Hepatocyte (in vitro differentiated cells): ENCODE data around the gene KRT78. TPM values are rescaled to one million over a fixed set of nuclear protein-coding genes. Genes with fewer than 3 reads are reported as not detected.

Source experiments
- DNase-seq: peaks from one replicate; pipeline ENCODE4 v3.0.0-alpha.2; 2016; ENCODE audit warnings: low spot score
- H2AFZ ChIP-seq: fragments of 200-600 bp; sonication (generic); 2 replicates; pipeline ENCODE4 v1.6.0; 2016; ENCODE audit warnings: antibody characterized with exemption, mild to moderate bottlenecking
- H3K27ac ChIP-seq: fragments of 200-600 bp; sonication (generic); 2 replicates; pipeline ENCODE4 v1.5.1; 2016; ENCODE audit warnings: mild to moderate bottlenecking
- H3K27me3 ChIP-seq: fragments of 200-600 bp; sonication (generic); 2 replicates; pipeline ENCODE4 v1.6.1; 2016
- H3K36me3 ChIP-seq: fragments of 200-600 bp; sonication (generic); replicated peaks from 2 replicates; pipeline ENCODE4 v1.5.1; 2016; ENCODE audit warnings: low read depth; ENCODE audit not compliant: insufficient read depth
- H3K4me1 ChIP-seq: fragments of 200-600 bp; sonication (generic); 2 replicates; pipeline ENCODE4 v1.5.1; 2016; ENCODE audit warnings: mild to moderate bottlenecking, moderate library complexity; ENCODE audit not compliant: insufficient read depth
- H3K4me2 ChIP-seq: fragments of 200-600 bp; sonication (generic); 2 replicates; pipeline ENCODE4 v1.6.0; 2016
- H3K4me3 ChIP-seq: fragments of 200-600 bp; sonication (generic); 2 replicates; pipeline ENCODE4 v1.5.1; 2016; ENCODE audit warnings: mild to moderate bottlenecking
- H3K79me2 ChIP-seq: fragments of 200-600 bp; sonication (generic); 2 replicates; pipeline ENCODE4 v1.6.0; 2017; ENCODE audit warnings: mild to moderate bottlenecking
- H3K9me2 ChIP-seq: fragments of 200-600 bp; sonication (generic); replicated peaks from 2 replicates; pipeline ENCODE4 v1.6.0; 2017; ENCODE audit warnings: mild to moderate bottlenecking; ENCODE audit not compliant: insufficient read depth
- H3K9me3 ChIP-seq: fragments of 200-600 bp; sonication (generic); 2 replicates; pipeline ENCODE4 v1.5.1; 2016; ENCODE audit warnings: low read depth, mild to moderate bottlenecking
- H4K20me1 ChIP-seq: fragments of 200-600 bp; sonication (generic); 2 replicates; pipeline ENCODE4 v1.6.0; 2016; ENCODE audit warnings: mild to moderate bottlenecking; ENCODE audit not compliant: insufficient read depth, poor library complexity, severe bottlenecking
- CTCF ChIP-seq: fragments of 200-600 bp; sonication (generic); IDR thresholded peaks from 2 replicates; pipeline ENCODE4 v1.5.1; 2016; ENCODE audit warnings: antibody characterized with exemption, mild to moderate bottlenecking; ENCODE audit not compliant: poor library complexity
- EZH2 ChIP-seq: fragments of 200-600 bp; sonication (generic); IDR thresholded peaks from 2 replicates; pipeline ENCODE4 v1.6.1; 2016; ENCODE audit warnings: antibody characterized with exemption, mild to moderate bottlenecking, borderline replicate concordance
- EZH2phosphoT487 ChIP-seq: fragments of 200-600 bp; sonication (generic); IDR thresholded peaks from one replicate; pipeline ENCODE4 v1.6.1; 2018; ENCODE audit warnings: antibody characterized with exemption, mild to moderate bottlenecking, low read depth, moderate library complexity; ENCODE audit not compliant: unreplicated experiment, severe bottlenecking
- WGBS: methylation state at CpG from one replicate; pipeline ENCODE4 v1.1.6; 2016; ENCODE audit warnings: low lambda C conversion rate; ENCODE audit errors: missing lambda C conversion rate; 5-methylcytosine and 5-hydroxymethylcytosine counted together
- polyA plus RNA-seq: library from polyadenylated mRNA; unstranded; fragments of >200 nt; fragmentation: Nextera tagmentation; extraction: Ambion mirVana; gene quantifications from 2 replicates; pipeline ENCODE4 v1.2.1, GENCODE V29; 2016
- total RNA-seq: library from RNA; depleted of rRNA; stranded (reverse); fragments of >200 nt; gene quantifications from 2 replicates; pipeline ENCODE4 v1.2.3, GENCODE V29; 2014

KRT78 gene
- total and polyA plus RNA-seq, 2 experiments from 2014 or later = not detected

GRCh38 chr12:52823761-52824450 lies 24.9 kb downstream of the KRT78 start:
- Histone ChIP-seq H3K4me3 (no peak overlapping the region), H3K4me1 (no peaks in the 10 kb centered on the region), H3K27me3 (peaks cover 6% of the 10 kb centered on the region), H3K4me2 (no peak overlapping the region), H4K20me1 (no peaks in the 10 kb centered on the region), H3K79me2 (no peaks in the 10 kb centered on the region), H3K9me3 (no peaks in the 10 kb centered on the region), H3K9me2 (no peaks in the 10 kb centered on the region), H2AFZ (no peak overlapping the region), H3K27ac (no peak overlapping the region), H3K36me3 (no peaks in the 10 kb centered on the region)
- TF ChIP-seq CTCF = no peak
- no peak for TF ChIP-seq EZH2phosphoT487
- TF ChIP-seq EZH2 = no peak
- no peak for DNase-seq
- WGBS = 86% methylated on average over 15 of the region's 15 CpGs

GRCh38 chr12:52822771-52823510 lies 25.9 kb downstream of the KRT78 start:
- Histone ChIP-seq H3K4me1 (peaks cover 8% of the 10 kb centered on the region), H3K4me3 (no peak overlapping the region), H3K27ac (no peak overlapping the region), H3K79me2 (no peaks in the 10 kb centered on the region), H3K36me3 (no peaks in the 10 kb centered on the region), H3K27me3 (peaks cover 6% of the 10 kb centered on the region), H2AFZ (no peak overlapping the region), H4K20me1 (no peaks in the 10 kb centered on the region), H3K4me2 (no peak overlapping the region), H3K9me3 (no peaks in the 10 kb centered on the region), H3K9me2 (no peaks in the 10 kb centered on the region)
- 87% methylated on average over 16 of the region's 16 CpGs for WGBS
- no peak for TF ChIP-seq EZH2
- no peak for TF ChIP-seq EZH2phosphoT487
- TF ChIP-seq CTCF = no peak
- no peak for DNase-seq

GRCh38 chr12:52821826-52822660 lies 26.8 kb downstream of the KRT78 start:
- H3K27me3 ChIP-seq = peaks cover 6% of the 10 kb centered on the region
- H3K27ac ChIP-seq = no peak overlapping the region
- H3K4me1 ChIP-seq = peaks cover 8% of the 10 kb centered on the region
- no peak overlapping the region for H2AFZ ChIP-seq
- no peaks in the 10 kb centered on the region for H3K9me3 ChIP-seq
- H3K36me3 ChIP-seq = no peaks in the 10 kb centered on the region
- DNase-seq = no peak
- 87% methylated on average over 10 of the region's 10 CpGs for WGBS
- H3K79me2 ChIP-seq = no peaks in the 10 kb centered on the region
- no peak overlapping the region for H3K4me2 ChIP-seq
- no peak overlapping the region for H3K4me3 ChIP-seq
- H4K20me1 ChIP-seq = no peaks in the 10 kb centered on the region
- no peak for TF ChIP-seq EZH2phosphoT487
- no peaks in the 10 kb centered on the region for H3K9me2 ChIP-seq
